GM12874 (cell line): Measurements from ENCODE around the gene AKT3.

ENCODE experiments used
- CTCF ChIP-seq: IDR thresholded peaks from 2 replicates; pipeline ENCODE4 v1.5.1; 2011; ENCODE audit warnings: low read depth, mild to moderate bottlenecking, control low read depth, low read length, moderate library complexity; ENCODE audit not compliant: insufficient read depth

Gene AKT3

GRCh38 chr1:243549791-243550190, 300.3 kb downstream of the AKT3 start:
- no peak for TF ChIP-seq CTCF

DNA sequence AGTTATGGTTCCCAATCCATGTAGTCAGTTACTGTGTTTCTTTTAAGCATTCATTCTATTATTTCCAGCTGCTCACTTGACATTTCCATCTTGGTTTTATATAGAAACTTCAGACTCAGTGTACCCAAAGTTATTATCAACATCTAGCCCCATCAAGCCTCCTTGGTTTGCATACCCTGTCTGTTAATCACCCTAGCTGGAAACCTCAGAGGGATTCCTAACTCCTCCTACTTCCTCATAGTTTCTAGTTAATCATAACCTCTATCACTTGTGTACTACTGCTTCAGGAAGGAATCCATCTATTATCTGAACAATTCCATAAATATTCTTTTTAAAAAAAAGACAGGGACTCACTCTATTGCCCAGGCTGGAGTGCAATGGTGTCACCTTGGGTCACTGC, 300.9 kb downstream of the AKT3 start:
- no peak for TF ChIP-seq CTCF

DNA sequence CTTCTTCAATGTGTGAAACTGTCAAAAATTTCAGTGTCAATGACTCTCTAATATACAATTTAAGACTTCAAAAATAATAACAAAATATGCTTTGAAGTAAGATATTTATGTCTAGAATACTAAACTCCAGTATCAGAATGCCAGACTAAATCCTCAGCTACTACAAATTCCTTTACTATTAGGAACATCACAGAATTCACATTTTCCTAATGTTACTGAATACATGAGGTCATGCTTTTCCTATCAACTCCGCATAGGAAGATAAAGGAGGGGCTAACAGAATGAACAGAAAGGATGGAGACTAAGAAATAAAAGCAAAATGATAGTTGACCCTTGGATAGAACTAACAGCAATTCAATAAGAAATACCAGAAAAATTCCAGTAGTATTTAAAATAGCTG, 301.5 kb downstream of the AKT3 start:
- TF ChIP-seq CTCF: no peak

- no peak for TF ChIP-seq CTCF
Observed at GRCh38 chr1:243547891-243548290, 302.2 kb downstream of the AKT3 start.

- no peak for TF ChIP-seq CTCF
Observed at GRCh38 chr1:243546457-243546856, 303.6 kb downstream of the AKT3 start.

DNA sequence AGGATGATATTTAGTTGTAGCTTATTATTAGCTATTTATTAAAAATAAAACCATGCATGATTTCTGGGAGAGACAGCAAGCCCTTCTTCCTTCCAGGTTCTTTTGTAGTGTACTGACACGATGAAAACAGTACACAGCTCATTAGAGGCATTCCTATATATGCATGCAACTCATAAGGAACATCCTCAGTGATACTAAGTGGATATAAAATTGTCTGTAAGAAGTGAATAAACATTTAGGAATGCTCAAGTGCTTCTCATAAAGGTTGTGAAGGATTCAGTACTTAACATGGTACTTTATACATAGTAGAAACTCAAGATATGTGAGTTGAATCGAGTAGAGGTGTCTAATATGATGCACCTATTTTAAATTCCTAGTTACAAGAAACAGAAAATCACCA, 306.5 kb downstream of the AKT3 start:
- no peak for TF ChIP-seq CTCF

DNA sequence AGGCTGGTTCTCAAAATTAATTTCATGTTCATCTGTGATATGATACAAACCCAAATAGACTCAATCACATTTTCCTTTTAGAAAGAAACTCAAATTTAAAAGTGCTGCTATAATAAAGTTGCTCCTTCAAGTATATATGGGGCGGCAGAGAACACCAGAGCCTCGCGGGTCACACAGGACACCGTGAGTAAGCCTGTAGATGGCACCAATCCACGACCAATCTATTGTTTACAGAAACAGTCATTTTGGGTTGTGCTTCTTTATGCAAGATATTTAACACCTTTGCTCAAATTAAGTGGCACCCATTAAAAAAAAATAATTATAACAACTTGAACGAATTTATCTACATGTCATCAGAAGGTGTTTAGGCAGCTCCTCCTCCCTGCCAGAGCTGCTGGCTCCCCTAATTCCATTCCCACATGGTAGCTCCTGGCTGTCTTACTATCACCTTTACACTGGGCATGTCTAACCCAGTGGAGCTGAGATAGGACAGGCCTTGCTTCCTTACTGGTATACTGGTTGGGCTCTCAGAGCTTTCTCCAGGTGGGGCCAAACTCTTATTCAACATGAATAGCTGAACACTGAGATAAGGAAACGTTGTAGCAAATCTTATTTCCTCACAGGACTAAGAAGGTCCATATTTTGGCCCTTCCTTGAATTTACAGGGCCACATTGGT, 307.2 kb downstream of the AKT3 start:
- TF ChIP-seq CTCF: no peak
